ENCODE data around the gene TMEM82.
A peak's percentile ranks its signal among the peaks of the same experiment; 100 is the strongest.

Gene TMEM82

DNA sequence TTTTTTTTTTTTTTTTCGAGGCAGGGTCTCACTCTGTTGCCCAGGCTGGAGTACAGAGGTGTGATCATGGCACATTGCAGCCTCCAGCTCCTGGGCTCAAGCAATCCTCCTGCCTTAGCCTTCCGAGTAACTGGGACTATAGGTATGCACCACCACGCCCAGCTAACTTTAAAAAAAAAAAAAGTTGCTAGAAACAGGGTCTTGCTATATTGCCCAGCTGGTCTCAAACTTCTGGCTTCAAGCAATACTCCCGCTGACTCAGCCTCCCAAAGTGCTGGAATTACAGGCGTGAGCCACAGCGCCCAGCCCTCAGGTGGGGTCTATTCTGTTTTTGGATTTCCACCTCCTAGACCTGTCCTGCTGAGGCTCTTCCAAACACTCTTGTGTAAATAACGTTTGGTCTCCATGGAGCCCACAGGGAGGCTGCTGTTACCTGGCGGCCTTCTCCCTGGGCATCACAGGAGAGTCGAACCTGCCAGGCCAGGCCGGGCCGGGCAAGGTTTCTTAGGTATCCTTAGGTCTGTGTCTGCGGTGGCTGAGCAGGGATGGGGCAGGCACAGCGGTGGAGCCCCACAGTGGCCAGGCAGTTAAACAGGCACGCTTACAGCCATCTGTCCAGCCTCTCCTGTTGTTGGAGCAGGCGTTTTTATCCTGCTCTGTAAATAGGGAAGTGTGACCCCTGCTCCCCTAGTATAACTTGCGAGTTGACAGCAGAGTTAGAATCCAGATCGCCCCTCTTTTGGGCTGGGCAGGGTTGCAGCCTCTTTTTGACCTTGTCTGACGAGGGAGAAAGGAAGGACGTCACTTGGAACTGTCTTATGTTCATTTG, 39.4 kb upstream of the TMEM82 start:
- TF ChIP-seq, protein P1, sequence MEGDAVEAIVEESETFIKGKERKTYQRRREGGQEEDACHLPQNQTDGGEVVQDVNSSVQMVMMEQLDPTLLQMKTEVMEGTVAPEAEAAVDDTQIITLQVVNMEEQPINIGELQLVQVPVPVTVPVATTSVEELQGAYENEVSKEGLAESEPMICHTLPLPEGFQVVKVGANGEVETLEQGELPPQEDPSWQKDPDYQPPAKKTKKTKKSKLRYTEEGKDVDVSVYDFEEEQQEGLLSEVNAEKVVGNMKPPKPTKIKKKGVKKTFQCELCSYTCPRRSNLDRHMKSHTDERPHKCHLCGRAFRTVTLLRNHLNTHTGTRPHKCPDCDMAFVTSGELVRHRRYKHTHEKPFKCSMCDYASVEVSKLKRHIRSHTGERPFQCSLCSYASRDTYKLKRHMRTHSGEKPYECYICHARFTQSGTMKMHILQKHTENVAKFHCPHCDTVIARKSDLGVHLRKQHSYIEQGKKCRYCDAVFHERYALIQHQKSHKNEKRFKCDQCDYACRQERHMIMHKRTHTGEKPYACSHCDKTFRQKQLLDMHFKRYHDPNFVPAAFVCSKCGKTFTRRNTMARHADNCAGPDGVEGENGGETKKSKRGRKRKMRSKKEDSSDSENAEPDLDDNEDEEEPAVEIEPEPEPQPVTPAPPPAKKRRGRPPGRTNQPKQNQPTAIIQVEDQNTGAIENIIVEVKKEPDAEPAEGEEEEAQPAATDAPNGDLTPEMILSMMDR (conservative IDR thresholded peaks at IDR 0.05; ENCODE audit: low read depth, low read length): peak; percentile 45
- DNase-seq (ENCODE audit: low read depth): no peak

DNA sequence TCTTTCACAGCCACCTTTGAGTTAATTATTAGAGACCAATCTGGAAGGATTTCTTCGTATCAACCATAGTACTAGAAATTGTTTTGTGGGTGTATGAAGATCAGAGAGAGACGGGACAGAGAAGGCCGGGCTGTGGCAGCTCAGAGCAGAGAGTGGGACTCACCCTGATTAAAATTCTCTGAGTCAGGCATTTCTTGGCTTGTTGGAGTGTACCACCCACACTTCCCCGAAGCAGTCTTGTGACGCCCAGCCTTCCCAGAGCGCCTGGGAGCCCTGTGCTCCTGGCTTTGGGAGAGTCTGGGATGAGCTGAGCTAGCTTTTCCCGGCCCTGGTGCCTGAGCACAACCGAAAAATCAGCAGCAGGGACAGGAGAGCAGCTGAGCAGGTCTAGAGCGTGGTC, 38.7 kb upstream of the TMEM82 start:
- H3K4me3 ChIP-seq (ENCODE audit: low read depth, low read length): no peak overlapping the region
- peak; percentile 80 for DNase-seq (ENCODE audit: low read depth)
- TF ChIP-seq, protein P1 (conservative IDR thresholded peaks at IDR 0.05; ENCODE audit: low read depth, low read length): no peak

More for the DNA sequence above, 39.4 kb upstream of the TMEM82 start:
- H3K4me3 ChIP-seq (ENCODE audit: low read depth, low read length): no peak overlapping the region

DNA sequence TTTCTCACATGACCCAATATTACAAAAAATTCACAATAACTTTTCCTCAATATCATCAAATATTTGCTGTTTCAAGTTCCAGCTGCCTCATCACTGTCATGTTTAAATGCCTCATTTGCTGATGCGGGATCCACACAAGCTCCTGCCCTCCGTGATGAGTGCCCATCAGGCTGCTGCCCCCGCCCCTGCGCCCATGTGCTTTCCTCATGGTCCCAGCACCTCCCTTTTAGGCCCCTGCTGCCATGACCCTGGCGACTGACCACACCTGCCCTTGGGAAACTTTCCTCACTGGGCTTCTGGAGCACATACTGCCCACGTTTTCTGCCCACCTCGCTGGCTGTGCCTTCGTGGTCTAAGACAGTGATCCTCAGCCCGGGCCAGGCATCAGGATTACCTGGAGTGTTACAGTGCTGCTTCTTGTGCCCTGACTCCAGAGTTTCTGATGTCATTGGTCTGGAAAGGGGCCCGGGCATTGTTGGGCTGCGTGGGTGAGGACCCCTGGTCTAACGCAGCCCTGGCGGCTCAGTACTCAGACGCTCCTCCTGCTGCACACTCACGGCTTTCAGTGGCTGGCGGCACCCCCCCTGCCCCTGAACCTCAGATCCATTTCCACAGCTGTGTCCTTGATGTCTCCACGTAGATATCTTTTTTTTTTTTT, 37.6 kb upstream of the TMEM82 start:
- H3K4me3 ChIP-seq (ENCODE audit: low read depth, low read length): no peak overlapping the region
- DNase-seq (ENCODE audit: low read depth): no peak
- TF ChIP-seq, protein P1 (conservative IDR thresholded peaks at IDR 0.05; ENCODE audit: low read depth, low read length): no peak

DNA sequence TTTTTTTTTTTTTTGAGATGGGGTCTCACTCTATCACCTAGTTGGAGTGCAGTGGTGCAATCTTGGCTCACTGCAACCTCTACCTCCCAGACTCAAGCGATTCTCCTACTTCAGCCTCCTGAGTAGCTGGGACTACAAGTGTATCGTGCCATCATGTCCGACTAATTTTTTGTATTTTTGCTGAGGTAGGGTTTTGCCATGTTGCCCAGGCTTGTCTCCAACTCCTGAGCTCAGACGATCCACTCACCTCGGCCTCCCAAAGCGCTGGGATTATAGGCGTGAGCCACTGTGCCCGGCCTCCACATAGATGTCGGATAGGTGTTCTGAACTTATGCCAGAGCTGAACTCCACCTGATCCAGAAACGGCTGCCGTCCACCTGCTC, 37.1 kb upstream of the TMEM82 start:
- TF ChIP-seq, protein P1 (conservative IDR thresholded peaks at IDR 0.05; ENCODE audit: low read depth, low read length): no peak
- no peak for DNase-seq (ENCODE audit: low read depth)
- H3K4me3 ChIP-seq (ENCODE audit: low read depth, low read length): no peak overlapping the region

DNA sequence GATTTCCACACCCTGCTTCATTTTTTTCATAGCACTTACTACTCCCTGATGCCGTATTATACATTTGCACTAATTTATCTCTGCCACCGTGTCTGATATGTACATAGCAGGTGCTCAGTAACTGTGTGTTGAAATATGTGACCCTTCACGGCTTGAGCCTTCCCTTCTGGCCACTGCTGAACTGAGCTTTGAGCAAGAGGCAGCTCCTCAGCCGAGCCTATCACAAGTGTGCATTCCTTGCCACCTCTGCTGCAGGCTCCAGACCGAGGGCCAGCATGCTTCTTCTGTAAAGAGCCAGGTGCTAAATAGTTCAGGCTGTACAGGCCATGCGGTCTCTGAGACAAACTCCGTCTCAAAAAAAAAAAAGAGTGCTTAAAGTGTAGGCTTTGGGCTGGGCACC, 35.5 kb upstream of the TMEM82 start:
- DNase-seq (ENCODE audit: low read depth): no peak
- H3K4me3 ChIP-seq (ENCODE audit: low read depth, low read length): no peak overlapping the region
- TF ChIP-seq, protein P1 (conservative IDR thresholded peaks at IDR 0.05; ENCODE audit: low read depth, low read length): no peak

DNA sequence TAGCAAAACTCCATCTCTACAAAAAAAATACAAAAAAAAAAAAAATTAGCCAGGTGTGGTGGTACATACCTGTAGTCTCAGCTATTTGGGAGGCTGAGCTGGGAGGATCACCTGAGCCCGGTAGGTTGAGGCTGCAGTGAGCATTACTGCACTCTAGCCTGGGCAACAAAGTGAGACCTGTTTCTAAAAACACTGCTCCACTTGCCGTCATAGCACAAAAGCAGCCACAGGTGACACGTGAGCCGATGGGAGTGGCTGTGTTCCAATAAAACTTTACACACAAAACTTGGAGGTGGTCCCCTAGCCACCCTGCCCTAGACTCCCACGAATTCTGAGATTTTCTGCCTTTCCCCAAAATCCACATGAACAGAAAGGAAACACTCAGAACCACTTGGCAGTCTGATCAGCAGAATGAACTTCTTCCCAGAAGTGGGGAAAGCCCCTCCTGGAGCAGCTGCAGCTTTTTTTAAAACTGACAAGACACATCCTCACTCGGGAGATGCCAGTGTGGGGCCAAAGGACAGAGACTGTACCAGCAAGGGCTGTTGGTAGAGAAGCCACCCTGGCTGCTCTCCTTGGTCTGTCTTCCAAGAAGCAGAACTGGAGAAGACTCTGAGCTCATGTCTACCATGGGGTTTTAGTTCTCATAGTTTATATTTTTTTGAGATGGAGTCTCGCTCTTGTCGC, 34.9 kb upstream of the TMEM82 start:
- DNase-seq (ENCODE audit: low read depth): no peak

More for the DNA sequence above, 34.9 kb upstream of the TMEM82 start:
- TF ChIP-seq, protein P1 (conservative IDR thresholded peaks at IDR 0.05; ENCODE audit: low read depth, low read length): no peak
- H3K4me3 ChIP-seq (ENCODE audit: low read depth, low read length): no peak overlapping the region

Data from choroid plexus epithelial cell (primary cell).